Fibroblast of lung (primary cell): Measurements from ENCODE around the gene LRRC53. TPM values are rescaled to one million over a fixed set of nuclear protein-coding genes. Genes with fewer than 3 reads are reported as not detected.

Experiments used
- DNase-seq, 2 donors: peaks; one replicate each; pipeline versions ENCODE4 v3.0.0 to v3.0.0-alpha.2; 2010; ENCODE audit warnings: low read depth in 2 of 2
- H2AFZ ChIP-seq: 2 replicates; pipeline ENCODE4 v1.5.1; 2012; ENCODE audit warnings: low read length, control low read depth, inconsistent platforms
- H3K27ac ChIP-seq: 2 replicates; pipeline ENCODE4 v1.5.1; 2011; ENCODE audit warnings: low read length, control low read depth; ENCODE audit not compliant: insufficient read depth
- H3K27me3 ChIP-seq: 2 replicates; pipeline ENCODE4 v1.5.1; 2011; ENCODE audit warnings: mild to moderate bottlenecking, low read length; ENCODE audit not compliant: control insufficient read depth, insufficient read depth
- H3K36me3 ChIP-seq: 2 replicates; pipeline ENCODE4 v1.5.1; 2011; ENCODE audit warnings: low read length; ENCODE audit not compliant: control insufficient read depth, insufficient read depth
- H3K4me1 ChIP-seq: 2 replicates; pipeline ENCODE4 v1.5.1; 2011; ENCODE audit warnings: low read length; ENCODE audit not compliant: control insufficient read depth, insufficient read depth; ENCODE audit errors: extremely low read depth
- H3K4me2 ChIP-seq: 2 replicates; pipeline ENCODE4 v1.5.1; 2011; ENCODE audit warnings: low read length, control low read depth; ENCODE audit not compliant: insufficient read depth; ENCODE audit errors: extremely low read depth
- H3K4me3 ChIP-seq, 4 experiments: fragments of 200-600 bp in 1 of 4; sonication (generic) in 1 of 4; replicated peaks in 1 of 4; 2 replicates each; pipeline ENCODE4 v1.5.1; 2011 to 2016; ENCODE audit warnings: low read length in 4 of 4, low read depth in 3 of 4, mild to moderate bottlenecking in 3 of 4, control low read depth in 2 of 4, inconsistent platforms in 1 of 4, mixed read lengths in 1 of 4; ENCODE audit not compliant: insufficient read depth in 1 of 4; ENCODE audit errors: control extremely low read depth in 1 of 4
- H3K79me2 ChIP-seq: 2 replicates; pipeline ENCODE4 v1.5.1; 2012; ENCODE audit warnings: mild to moderate bottlenecking, low read length, inconsistent platforms; ENCODE audit not compliant: control insufficient read depth, insufficient read depth
- H3K9ac ChIP-seq: 2 replicates; pipeline ENCODE4 v1.5.1; 2011; ENCODE audit warnings: mild to moderate bottlenecking, low read length, control low read depth; ENCODE audit not compliant: insufficient read depth
- H3K9me3 ChIP-seq: 2 replicates; pipeline ENCODE4 v1.5.1; 2012; ENCODE audit warnings: low read depth, low read length; ENCODE audit not compliant: control insufficient read depth, insufficient read depth
- H4K20me1 ChIP-seq: 2 replicates; pipeline ENCODE4 v1.5.1; 2011; ENCODE audit warnings: low read length; ENCODE audit not compliant: control insufficient read depth, insufficient read depth; ENCODE audit errors: extremely low read depth
- EZH2 ChIP-seq: IDR thresholded peaks from 2 replicates; pipeline ENCODE4 v1.5.1; 2012; ENCODE audit warnings: low read length, control low read depth, mild to moderate bottlenecking; ENCODE audit errors: missing control alignments
- polyA plus RNA-seq, 2 donors: library from polyadenylated mRNA; depleted of rRNA in 1 of 2; stranded (reverse) in 1 of 2; unstranded in 1 of 2; fragments of >200 nt; gene quantifications; 2 replicates each; pipeline ENCODE4 v1.2.1, GENCODE V29; 2011 to 2012; ENCODE audit warnings: missing spikeins in 1 of 2
- total RNA-seq: library from RNA; depleted of rRNA; stranded (reverse); fragments of >200 nt; gene quantifications from 2 replicates; pipeline ENCODE4 v1.2.1, GENCODE V29; 2014
- TF ChIP-seq, protein P1 (sequence below), 2 donors: IDR thresholded peaks in 1 of 2; conservative IDR thresholded peaks in 1 of 2; 1 replicate in 1 of 2; 2 replicates in 1 of 2; pipeline ENCODE4 v1.5.1; 2011 to 2012; ENCODE audit warnings: low read length in 2 of 2, control low read depth in 1 of 2, inconsistent platforms in 1 of 2, low read depth in 1 of 2, mild to moderate bottlenecking in 1 of 2

LRRC53 gene
- total and polyA plus RNA-seq, 2 donors (not counting 1 experiment from before 2014, with no cell fraction given), result not detected

DNA sequence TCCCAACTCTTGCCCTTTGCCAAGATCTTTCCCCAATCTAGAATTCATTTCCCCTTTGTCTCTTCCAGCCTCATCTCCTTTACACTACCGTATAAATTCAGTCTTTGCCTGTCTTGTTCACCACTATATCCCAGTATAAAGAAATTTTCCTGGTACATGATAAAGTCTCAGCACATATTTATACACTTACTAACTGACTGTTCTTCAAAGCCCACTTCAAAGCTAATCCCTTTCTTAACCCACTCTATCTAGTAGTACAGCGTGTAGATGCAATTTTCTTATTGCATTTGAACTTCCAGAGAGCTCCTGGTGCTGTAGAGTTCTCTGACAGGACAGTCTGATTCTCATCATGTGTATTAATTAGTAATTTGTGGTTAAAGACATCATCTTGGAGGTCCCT is 78.1 kb downstream of the LRRC53 start:
- Histone ChIP-seq H2AFZ (no peak overlapping the region), H3K4me3 (no peak overlapping the region), H3K27me3 (no peaks in the 10 kb centered on the region), H3K79me2 (no peaks in the 10 kb centered on the region), H3K27ac (no peak overlapping the region), H3K9me3 (no peaks in the 10 kb centered on the region), H3K4me2 (no peak overlapping the region), H3K36me3 (no peaks in the 10 kb centered on the region), H4K20me1 (no peaks in the 10 kb centered on the region), H3K9ac (no peak overlapping the region), H3K4me1 (no peaks in the 10 kb centered on the region)
- TF ChIP-seq, protein P1, sequence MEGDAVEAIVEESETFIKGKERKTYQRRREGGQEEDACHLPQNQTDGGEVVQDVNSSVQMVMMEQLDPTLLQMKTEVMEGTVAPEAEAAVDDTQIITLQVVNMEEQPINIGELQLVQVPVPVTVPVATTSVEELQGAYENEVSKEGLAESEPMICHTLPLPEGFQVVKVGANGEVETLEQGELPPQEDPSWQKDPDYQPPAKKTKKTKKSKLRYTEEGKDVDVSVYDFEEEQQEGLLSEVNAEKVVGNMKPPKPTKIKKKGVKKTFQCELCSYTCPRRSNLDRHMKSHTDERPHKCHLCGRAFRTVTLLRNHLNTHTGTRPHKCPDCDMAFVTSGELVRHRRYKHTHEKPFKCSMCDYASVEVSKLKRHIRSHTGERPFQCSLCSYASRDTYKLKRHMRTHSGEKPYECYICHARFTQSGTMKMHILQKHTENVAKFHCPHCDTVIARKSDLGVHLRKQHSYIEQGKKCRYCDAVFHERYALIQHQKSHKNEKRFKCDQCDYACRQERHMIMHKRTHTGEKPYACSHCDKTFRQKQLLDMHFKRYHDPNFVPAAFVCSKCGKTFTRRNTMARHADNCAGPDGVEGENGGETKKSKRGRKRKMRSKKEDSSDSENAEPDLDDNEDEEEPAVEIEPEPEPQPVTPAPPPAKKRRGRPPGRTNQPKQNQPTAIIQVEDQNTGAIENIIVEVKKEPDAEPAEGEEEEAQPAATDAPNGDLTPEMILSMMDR (conservative IDR thresholded peaks at IDR 0.05 in 1 of 2, IDR thresholded peaks at IDR 0.05 in 1 of 2; ENCODE audit: low read depth in 1 of 2, low read length in 2 of 2), result no peak
- no peak for TF ChIP-seq EZH2
- no peak for DNase-seq

DNA sequence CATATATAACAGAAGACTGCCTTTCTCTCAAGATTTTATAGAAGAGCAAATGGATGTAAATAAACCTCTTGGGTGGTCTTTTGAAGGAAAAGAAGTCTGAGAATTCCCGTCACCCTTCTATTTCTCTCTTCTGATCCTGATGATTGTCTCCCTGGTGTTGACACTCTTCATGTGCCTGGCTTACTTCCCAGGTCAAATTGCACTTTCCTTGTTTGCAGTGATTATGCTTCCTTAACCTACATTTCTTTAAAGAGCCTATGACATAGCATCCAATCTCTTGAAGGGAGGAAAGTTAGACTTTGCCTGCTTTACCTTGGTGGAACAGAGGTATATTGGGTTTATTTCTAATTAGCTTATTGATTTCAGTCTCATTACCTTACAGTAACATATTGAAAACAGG is 80.1 kb downstream of the LRRC53 start:
- no peak overlapping the region for H2AFZ ChIP-seq
- H4K20me1 ChIP-seq, result no peaks in the 10 kb centered on the region
- H3K4me2 ChIP-seq, result no peak overlapping the region
- no peaks in the 10 kb centered on the region for H3K4me1 ChIP-seq
- H3K27ac ChIP-seq, result no peak overlapping the region
- no peaks in the 10 kb centered on the region for H3K9me3 ChIP-seq
- no peaks in the 10 kb centered on the region for H3K79me2 ChIP-seq
- H3K4me3 ChIP-seq, result no peak overlapping the region
- H3K36me3 ChIP-seq, result no peaks in the 10 kb centered on the region
- H3K27me3 ChIP-seq, result no peaks in the 10 kb centered on the region
- no peak overlapping the region for H3K9ac ChIP-seq
- no peak for DNase-seq
- no peak for TF ChIP-seq EZH2
- TF ChIP-seq, protein P1 (conservative IDR thresholded peaks at IDR 0.05 in 1 of 2, IDR thresholded peaks at IDR 0.05 in 1 of 2; ENCODE audit: low read depth in 1 of 2, low read length in 2 of 2), result no peak

GRCh38 chr1:74431531-74431930 is 80.9 kb downstream of the LRRC53 start:
- Histone ChIP-seq H2AFZ (no peak overlapping the region), H4K20me1 (no peaks in the 10 kb centered on the region), H3K4me1 (no peaks in the 10 kb centered on the region), H3K9me3 (no peaks in the 10 kb centered on the region), H3K4me2 (no peak overlapping the region), H3K27me3 (no peaks in the 10 kb centered on the region), H3K27ac (no peak overlapping the region), H3K79me2 (no peaks in the 10 kb centered on the region), H3K9ac (no peak overlapping the region), H3K36me3 (no peaks in the 10 kb centered on the region), H3K4me3 (no peak overlapping the region)
- TF ChIP-seq, protein P1 (conservative IDR thresholded peaks at IDR 0.05 in 1 of 2, IDR thresholded peaks at IDR 0.05 in 1 of 2; ENCODE audit: low read depth in 1 of 2, low read length in 2 of 2), result no peak
- no peak for TF ChIP-seq EZH2
- no peak for DNase-seq
